OCI-LY7 (cell line): ENCODE measurements around the gene KRTAP4-12.

ENCODE experiments used
- EZH2phosphoT487 ChIP-seq: fragments of 200-600 bp; sonication (generic); IDR thresholded peaks from 2 replicates; pipeline ENCODE4 v1.6.1; 2018; ENCODE audit warnings: low read depth, borderline replicate concordance, mild to moderate bottlenecking, mixed run types, antibody characterized with exemption, low read length, moderate library complexity, mixed read lengths
- TF ChIP-seq, protein P1 (sequence below): fragments of 200-600 bp; sonication (generic); conservative IDR thresholded peaks from 2 replicates; pipeline ENCODE4 v1.5.1; 2014; ENCODE audit warnings: mild to moderate bottlenecking, antibody characterized with exemption, low read length, moderate library complexity, mixed read lengths

DNA sequence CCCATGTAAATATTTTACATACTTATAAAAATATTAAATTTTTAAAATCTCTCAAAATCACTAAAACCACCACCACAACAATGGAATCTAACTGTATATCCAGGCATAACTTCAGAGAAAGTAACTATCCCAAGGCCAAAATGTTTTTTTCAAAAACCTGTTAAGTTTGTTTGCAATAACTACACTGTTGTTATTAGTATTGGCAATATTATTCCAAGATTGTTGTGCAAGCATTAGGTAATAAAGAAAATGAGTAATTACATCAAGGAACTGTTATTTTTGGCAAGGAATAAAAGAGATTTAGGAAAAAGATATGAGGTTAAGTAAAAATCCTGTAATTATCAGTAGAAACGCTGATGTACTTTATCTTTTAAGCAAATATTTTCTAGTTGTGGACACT is 3.4 kb upstream of the KRTAP4-12 start:
- TF ChIP-seq, protein P1, sequence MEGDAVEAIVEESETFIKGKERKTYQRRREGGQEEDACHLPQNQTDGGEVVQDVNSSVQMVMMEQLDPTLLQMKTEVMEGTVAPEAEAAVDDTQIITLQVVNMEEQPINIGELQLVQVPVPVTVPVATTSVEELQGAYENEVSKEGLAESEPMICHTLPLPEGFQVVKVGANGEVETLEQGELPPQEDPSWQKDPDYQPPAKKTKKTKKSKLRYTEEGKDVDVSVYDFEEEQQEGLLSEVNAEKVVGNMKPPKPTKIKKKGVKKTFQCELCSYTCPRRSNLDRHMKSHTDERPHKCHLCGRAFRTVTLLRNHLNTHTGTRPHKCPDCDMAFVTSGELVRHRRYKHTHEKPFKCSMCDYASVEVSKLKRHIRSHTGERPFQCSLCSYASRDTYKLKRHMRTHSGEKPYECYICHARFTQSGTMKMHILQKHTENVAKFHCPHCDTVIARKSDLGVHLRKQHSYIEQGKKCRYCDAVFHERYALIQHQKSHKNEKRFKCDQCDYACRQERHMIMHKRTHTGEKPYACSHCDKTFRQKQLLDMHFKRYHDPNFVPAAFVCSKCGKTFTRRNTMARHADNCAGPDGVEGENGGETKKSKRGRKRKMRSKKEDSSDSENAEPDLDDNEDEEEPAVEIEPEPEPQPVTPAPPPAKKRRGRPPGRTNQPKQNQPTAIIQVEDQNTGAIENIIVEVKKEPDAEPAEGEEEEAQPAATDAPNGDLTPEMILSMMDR, result no peak
- no peak for TF ChIP-seq EZH2phosphoT487
